Subcutaneous adipose tissue (tissue), 4 donors: Measurements from ENCODE around the gene RTF2. TPM values are rescaled to one million over a fixed set of nuclear protein-coding genes. Genes with fewer than 3 reads are reported as not detected.

Experiments
- CTCF ChIP-seq: fragments of 450-650 bp; IDR thresholded peaks from one replicate; pipeline ENCODE4 v1.5.1; 2016; ENCODE audit warnings: low read depth, mild to moderate bottlenecking, control low read depth, antibody characterized with exemption, moderate library complexity
- total RNA-seq, 4 donors: library from RNA; depleted of rRNA; stranded (reverse); fragments of >200 nt; gene quantifications; one replicate each; pipeline ENCODE4 v1.1.0, GENCODE V29; 2016

The RTF2 gene
- total RNA-seq, result 10 to 100 TPM; 43.2 to 76.6 (median 59.2) TPM

- no peak for TF ChIP-seq CTCF
These were observed at the start of gene RTF2 for GRCh38 chr20:56468316-56469076. Gene RTF2, plus strand, starts transcription at chr20:56468627. Its CDS starts 71 bp downstream, at chr20:56468698.

GRCh38 chr20:56420028-56420427 lies 48.4 kb upstream of the RTF2 start:
- no peak for TF ChIP-seq CTCF

GRCh38 chr20:56420940-56421688 lies 47.3 kb upstream of the RTF2 start:
- TF ChIP-seq CTCF, result no peak

GRCh38 chr20:56422076-56422823 lies 46.2 kb upstream of the RTF2 start:
- TF ChIP-seq CTCF, result no peak

- TF ChIP-seq CTCF, result no peak
These were observed 45.6 kb upstream of the RTF2 start for GRCh38 chr20:56422824-56423189.

GRCh38 chr20:56423211-56423610 lies 45.2 kb upstream of the RTF2 start:
- no peak for TF ChIP-seq CTCF

- TF ChIP-seq CTCF, result no peak
These were observed 44.5 kb upstream of the RTF2 start for GRCh38 chr20:56423886-56424285.
